Memory B cell (primary cell): ENCODE measurements around the gene ZC3HAV1.
"Not testable (repeated sequence)": the region's sequence is repeated elsewhere in the genome, so short reads cannot be mapped to it uniquely, and the experiment has no call there.

ENCODE experiments used
- ATAC-seq: fragments of 150-1000 bp; cut with Tn5 transposase; 2 replicates; pipeline ENCODE4 v1.10.0; 2021; ENCODE audit warnings: low read depth, mild to moderate bottlenecking, moderate library complexity
- DNase-seq, 2 donors: peaks; one replicate each; pipeline ENCODE4 v3.0.0; 2022; ENCODE audit warnings: low spot score in 2 of 2
- H3K27ac Mint-ChIP-seq: one replicate; pipeline ENCODE4 v1.8.0; 2022; ENCODE audit warnings: mild to moderate bottlenecking, moderate library complexity, mixed read lengths
- H3K27me3 Mint-ChIP-seq: one replicate; pipeline ENCODE4 v1.8.0; 2022; ENCODE audit warnings: mixed read lengths
- H3K36me3 Mint-ChIP-seq: one replicate; pipeline ENCODE4 v1.8.0; 2022; ENCODE audit warnings: mild to moderate bottlenecking, mixed read lengths
- H3K4me1 Mint-ChIP-seq: one replicate; pipeline ENCODE4 v1.8.0; 2022; ENCODE audit warnings: mixed read lengths
- H3K4me3 Mint-ChIP-seq: one replicate; pipeline ENCODE4 v1.8.0; 2022; ENCODE audit warnings: mild to moderate bottlenecking, moderate library complexity, mixed read lengths
- H3K9me3 Mint-ChIP-seq: one replicate; pipeline ENCODE4 v1.8.0; 2022; ENCODE audit warnings: mixed read lengths

Gene ZC3HAV1

GRCh38 chr7:139109188-139109982 lies at the start of gene ZC3HAV1:
TSS of gene ZC3HAV1 (minus strand) at chr7:139109720. CDS start at chr7:139109331, 389 bp downstream.
- peak; percentile 83 for ATAC-seq
- peaks cover 14% of the 10 kb centered on the region for H3K36me3 Mint-ChIP-seq
- H3K4me1 Mint-ChIP-seq = peaks cover 26% of the 10 kb centered on the region
- peak within 1 kb of the TSS; percentile 100 for H3K4me3 Mint-ChIP-seq
- no peaks in the 10 kb centered on the region for H3K27me3 Mint-ChIP-seq
- peaks cover 4% of the 10 kb centered on the region for H3K9me3 Mint-ChIP-seq
- peak; percentile 81 to 85 for DNase-seq
- H3K27ac Mint-ChIP-seq = peak within 1 kb of the TSS; percentile 98

GRCh38 chr7:139153832-139154231 lies 44.3 kb upstream of the ZC3HAV1 start:
- H3K4me3 Mint-ChIP-seq = no peak overlapping the region
- no peaks in the 10 kb centered on the region for H3K27me3 Mint-ChIP-seq
- H3K4me1 Mint-ChIP-seq = peaks cover 4% of the 10 kb centered on the region
- H3K27ac Mint-ChIP-seq = no peak overlapping the region
- ATAC-seq (no peak), DNase-seq (no peak)
- peaks cover 5% of the 10 kb centered on the region for H3K36me3 Mint-ChIP-seq
- no peaks in the 10 kb centered on the region for H3K9me3 Mint-ChIP-seq

- ATAC-seq (no peak), DNase-seq (no peak)
- Mint-ChIP-seq H3K4me3 (no peak overlapping the region), H3K27ac (no peak overlapping the region), H3K4me1 (peaks cover 4% of the 10 kb centered on the region), H3K36me3 (peaks cover 8% of the 10 kb centered on the region), H3K27me3 (no peaks in the 10 kb centered on the region), H3K9me3 (no peaks in the 10 kb centered on the region)
These were observed 42.6 kb upstream of the ZC3HAV1 start for GRCh38 chr7:139152149-139152548.

- no peaks in the 10 kb centered on the region for H3K4me1 Mint-ChIP-seq
These were observed 29.6 kb upstream of the ZC3HAV1 start for GRCh38 chr7:139139150-139139549.

GRCh38 chr7:139133335-139134139 lies 24.0 kb upstream of the ZC3HAV1 start:
- Mint-ChIP-seq H3K9me3 (no peaks in the 10 kb centered on the region), H3K36me3 (no peaks in the 10 kb centered on the region), H3K4me1 (peaks cover 10% of the 10 kb centered on the region), H3K27me3 (no peaks in the 10 kb centered on the region), H3K27ac (peak overlapping the region; percentile 88), H3K4me3 (peak overlapping the region; percentile 93)
- DNase-seq (peak; percentile 79 to 88), ATAC-seq (peak; percentile 97)

More at GRCh38 chr7:139139150-139139549, 29.6 kb upstream of the ZC3HAV1 start:
- Mint-ChIP-seq H3K27ac (no peak overlapping the region), H3K36me3 (peaks cover 3% of the 10 kb centered on the region), H3K9me3 (no peaks in the 10 kb centered on the region), H3K4me3 (no peak overlapping the region), H3K27me3 (no peaks in the 10 kb centered on the region)
- DNase-seq (no peak), ATAC-seq (no peak)

- Mint-ChIP-seq H3K36me3 (no peaks in the 10 kb centered on the region), H3K27ac (peak overlapping the region; percentile 88), H3K9me3 (no peaks in the 10 kb centered on the region), H3K27me3 (no peaks in the 10 kb centered on the region), H3K4me3 (peak overlapping the region; percentile 93), H3K4me1 (peaks cover 10% of the 10 kb centered on the region)
- ATAC-seq (no peak), DNase-seq (no peak)
These were observed 23.4 kb upstream of the ZC3HAV1 start for GRCh38 chr7:139132887-139133286.

- H3K27ac Mint-ChIP-seq = peak overlapping the region; percentile 72
- DNase-seq = no peak
- no peaks in the 10 kb centered on the region for H3K36me3 Mint-ChIP-seq
- peaks cover 14% of the 10 kb centered on the region for H3K4me1 Mint-ChIP-seq
- peak overlapping the region; percentile 7 for H3K4me3 Mint-ChIP-seq
- ATAC-seq = no peak
- no peaks in the 10 kb centered on the region for H3K9me3 Mint-ChIP-seq
- H3K27me3 Mint-ChIP-seq = no peaks in the 10 kb centered on the region
These were observed 22.1 kb upstream of the ZC3HAV1 start for GRCh38 chr7:139131601-139132041.

GRCh38 chr7:139129814-139130213 lies 20.3 kb upstream of the ZC3HAV1 start:
- DNase-seq, H3K27me3 Mint-ChIP-seq, H3K9me3 Mint-ChIP-seq, H3K4me3 Mint-ChIP-seq, H3K27ac Mint-ChIP-seq, ATAC-seq, H3K36me3 Mint-ChIP-seq: not testable (repeated sequence)
- peaks cover 22% of the 10 kb centered on the region for H3K4me1 Mint-ChIP-seq

GRCh38 chr7:139127648-139128047 lies 18.1 kb upstream of the ZC3HAV1 start:
- Mint-ChIP-seq H3K36me3 (no peaks in the 10 kb centered on the region), H3K4me3 (no peak overlapping the region), H3K4me1 (peaks cover 16% of the 10 kb centered on the region), H3K27ac (no peak overlapping the region), H3K27me3 (no peaks in the 10 kb centered on the region), H3K9me3 (no peaks in the 10 kb centered on the region)
- no peak for DNase-seq
- no peak for ATAC-seq

- H3K4me3 Mint-ChIP-seq = no peak overlapping the region
- no peaks in the 10 kb centered on the region for H3K9me3 Mint-ChIP-seq
- no peak overlapping the region for H3K27ac Mint-ChIP-seq
- no peaks in the 10 kb centered on the region for H3K36me3 Mint-ChIP-seq
- DNase-seq = no peak
- no peaks in the 10 kb centered on the region for H3K27me3 Mint-ChIP-seq
- ATAC-seq = no peak
- peaks cover 13% of the 10 kb centered on the region for H3K4me1 Mint-ChIP-seq
These were observed 16.1 kb upstream of the ZC3HAV1 start for GRCh38 chr7:139125657-139126056.

- H3K27ac Mint-ChIP-seq, H3K36me3 Mint-ChIP-seq, H3K27me3 Mint-ChIP-seq, H3K9me3 Mint-ChIP-seq, DNase-seq, H3K4me3 Mint-ChIP-seq, ATAC-seq: not testable (repeated sequence)
- peaks cover 13% of the 10 kb centered on the region for H3K4me1 Mint-ChIP-seq
These were observed 15.5 kb upstream of the ZC3HAV1 start for GRCh38 chr7:139124995-139125394.

- no peak overlapping the region for H3K27ac Mint-ChIP-seq
These were observed 14.8 kb upstream of the ZC3HAV1 start for GRCh38 chr7:139124084-139124914.

GRCh38 chr7:139119486-139119849 lies 9.9 kb upstream of the ZC3HAV1 start:
- H3K9me3 Mint-ChIP-seq = no peaks in the 10 kb centered on the region
- DNase-seq (no peak), ATAC-seq (no peak)
- H3K27ac Mint-ChIP-seq = peak overlapping the region; percentile 97
- H3K27me3 Mint-ChIP-seq = no peaks in the 10 kb centered on the region
- peak overlapping the region; percentile 79 for H3K4me3 Mint-ChIP-seq
- H3K4me1 Mint-ChIP-seq = peaks cover 25% of the 10 kb centered on the region
- no peaks in the 10 kb centered on the region for H3K36me3 Mint-ChIP-seq

More at GRCh38 chr7:139124084-139124914, 14.8 kb upstream of the ZC3HAV1 start:
- DNase-seq (no peak), ATAC-seq (no peak)
- no peaks in the 10 kb centered on the region for H3K9me3 Mint-ChIP-seq
- no peaks in the 10 kb centered on the region for H3K36me3 Mint-ChIP-seq
- H3K4me3 Mint-ChIP-seq = no peak overlapping the region
- peaks cover 15% of the 10 kb centered on the region for H3K4me1 Mint-ChIP-seq
- no peaks in the 10 kb centered on the region for H3K27me3 Mint-ChIP-seq
